Measurements from ENCODE around the gene MB. TPM values are rescaled to one million over a fixed set of nuclear protein-coding genes. Genes with fewer than 3 reads are reported as not detected.

Gene MB
- total and polyA plus RNA-seq, 2 donors (not counting 1 experiment from before 2014, with no cell fraction given): not detected

DNA sequence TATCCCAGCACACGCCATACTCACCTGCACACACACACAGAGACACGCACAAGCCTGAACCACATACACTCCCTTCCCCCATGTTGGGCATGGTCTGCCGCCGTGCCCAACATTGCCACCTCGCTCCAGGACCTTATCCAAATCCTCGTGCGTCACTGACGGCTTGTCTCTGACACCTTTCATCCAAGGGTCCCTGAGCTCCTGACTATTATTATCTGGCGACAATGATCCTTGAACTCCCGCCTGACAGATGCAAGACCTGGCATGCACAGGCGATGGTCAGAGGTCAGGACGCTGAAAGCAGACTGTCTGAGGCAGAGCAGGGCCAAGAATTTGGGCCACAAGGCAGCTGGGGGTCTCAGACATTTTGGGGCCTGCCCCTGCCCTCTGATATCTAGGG, 4.2 kb downstream of the MB start:
- no peaks in the 10 kb centered on the region for H3K36me3 ChIP-seq (replicated peaks in 1 of 2; ENCODE audit: control extremely low read depth in 1 of 2, control insufficient read depth in 1 of 2, extremely low read depth in 1 of 2, insufficient read depth in 2 of 2, low read length in 1 of 2)
- peaks cover 10% of the 10 kb centered on the region for H3K4me1 Mint-ChIP-seq
- no peak overlapping the region for H3K9ac ChIP-seq (ENCODE audit: low read length)
- DNase-seq (no peak), ATAC-seq (ENCODE audit: low read depth) (no peak)
- H3K27ac ChIP-seq (ENCODE audit: low read length in 2 of 2): no peak overlapping the region
- intact Hi-C loops (cut with micrococcal nuclease): no loop called here
- no peak overlapping the region for H3K27ac Mint-ChIP-seq
- no peak overlapping the region for H3K4me3 Mint-ChIP-seq
- ChIA-PET POLR2A (no interaction called here), CTCF (interaction anchor here (3.3 kb wide), 1 partner anchor 8 kb away, joined by 18 read pairs; no protein-coding TSS in a partner anchor)
- no peaks in the 10 kb centered on the region for H3K9me3 Mint-ChIP-seq (ENCODE audit: insufficient read depth)
- peaks cover 10 to 13% of the 10 kb centered on the region in 2 donors for H3K4me1 ChIP-seq (ENCODE audit: control insufficient read depth in 2 of 2, insufficient read depth in 2 of 2, low read length in 2 of 2)
- peaks cover 0 to 10% (median 0%) of the 10 kb centered on the region in 4 experiments for H3K27me3 ChIP-seq (replicated peaks in 1 of 4; ENCODE audit: control extremely low read depth in 1 of 4, control insufficient read depth in 3 of 4, insufficient read depth in 4 of 4, low read length in 3 of 4)
- H3K9me3 ChIP-seq (ENCODE audit: control extremely low read depth in 1 of 3, control insufficient read depth in 2 of 3, insufficient read depth in 1 of 3, low read length in 2 of 3): peaks cover 0 to 1% (median 0%) of the 10 kb centered on the region in 3 donors
- H3K79me2 ChIP-seq (ENCODE audit: control insufficient read depth, insufficient read depth, low read length): no peaks in the 10 kb centered on the region
- no peak overlapping the region for H3K4me2 ChIP-seq (replicated peaks; ENCODE audit: low read depth, low read length, poor library complexity, severe bottlenecking)
- H2AFZ ChIP-seq (ENCODE audit: insufficient read depth, low read depth, low read length, poor library complexity, severe bottlenecking): no peak overlapping the region
- no peak overlapping the region for H3K4me3 ChIP-seq (ENCODE audit: control extremely low read depth in 1 of 5, extremely low read depth in 1 of 5, insufficient read depth in 1 of 5, low read depth in 2 of 5, low read length in 4 of 5)
- no peaks in the 10 kb centered on the region for H4K20me1 ChIP-seq (ENCODE audit: control insufficient read depth, insufficient read depth, low read length, poor library complexity, severe bottlenecking)
- TF ChIP-seq CTCF (IDR thresholded peaks at IDR 0.05): no peak
- no peak for TF ChIP-seq EZH2 (IDR thresholded peaks at IDR 0.05; ENCODE audit: borderline replicate concordance, insufficient read depth, low read depth, low read length, poor library complexity, severe bottlenecking)
- WGBS (ENCODE audit: insufficient coverage): 95% methylated on average over 12 of the region's 12 CpGs
- H3K27me3 Mint-ChIP-seq: peaks cover 10% of the 10 kb centered on the region

DNA sequence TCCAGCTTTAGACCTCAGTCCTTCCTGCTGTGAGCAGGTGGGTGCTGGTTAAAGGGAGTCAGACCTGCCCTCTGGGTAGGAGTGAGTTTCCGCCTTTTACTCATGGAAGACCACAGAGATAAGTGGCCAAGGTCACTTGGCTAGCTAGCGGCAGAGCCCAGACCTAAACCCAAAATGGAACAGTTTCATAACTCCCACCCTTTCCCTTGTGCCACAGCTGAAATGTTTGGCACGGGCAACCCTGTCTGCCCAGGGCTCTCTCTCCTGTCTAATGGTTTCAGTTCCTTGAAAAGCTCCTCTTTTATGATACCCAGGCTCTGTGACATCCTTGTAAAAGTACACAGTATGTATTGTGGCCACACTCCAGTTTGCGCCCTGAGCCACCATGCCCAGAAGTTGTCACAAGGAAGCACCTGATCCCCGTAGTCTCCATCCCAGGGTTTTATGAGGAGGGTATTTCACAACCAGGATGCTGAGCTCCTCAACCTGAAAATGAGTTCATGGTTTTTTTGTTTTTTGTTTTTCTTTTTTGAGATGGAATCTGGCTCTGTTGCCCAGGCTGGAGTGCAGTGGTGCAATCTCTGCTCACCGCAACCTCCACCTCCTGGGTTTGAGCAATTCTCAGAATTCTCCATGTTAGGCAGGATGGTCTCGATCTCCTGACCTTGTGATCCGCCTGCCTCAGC, 5.1 kb downstream of the MB start:
- peaks cover 10% of the 10 kb centered on the region for H3K4me1 Mint-ChIP-seq
- no peak for TF ChIP-seq CTCF (IDR thresholded peaks at IDR 0.05)
- no peak for TF ChIP-seq EZH2 (IDR thresholded peaks at IDR 0.05; ENCODE audit: borderline replicate concordance, insufficient read depth, low read depth, low read length, poor library complexity, severe bottlenecking)
- no peak overlapping the region for H3K9ac ChIP-seq (ENCODE audit: low read length)
- ChIA-PET POLR2A (no interaction called here), CTCF (interaction anchor here (2.0 to 3.3 kb wide), 2 partner anchors 9 to 262 kb away, joined by 6 to 18 read pairs; no protein-coding TSS in a partner anchor)
- peaks cover 10 to 13% of the 10 kb centered on the region in 2 donors for H3K4me1 ChIP-seq (ENCODE audit: control insufficient read depth in 2 of 2, insufficient read depth in 2 of 2, low read length in 2 of 2)
- H3K4me3 ChIP-seq (ENCODE audit: control extremely low read depth in 1 of 5, extremely low read depth in 1 of 5, insufficient read depth in 1 of 5, low read depth in 2 of 5, low read length in 4 of 5): no peak overlapping the region
- no peaks in the 10 kb centered on the region for H3K36me3 ChIP-seq (replicated peaks in 1 of 2; ENCODE audit: control extremely low read depth in 1 of 2, control insufficient read depth in 1 of 2, extremely low read depth in 1 of 2, insufficient read depth in 2 of 2, low read length in 1 of 2)
- intact Hi-C loops (cut with micrococcal nuclease): no loop called here
- H3K9me3 ChIP-seq (ENCODE audit: control extremely low read depth in 1 of 3, control insufficient read depth in 2 of 3, insufficient read depth in 1 of 3, low read length in 2 of 3): peaks cover 0 to 2% (median 0%) of the 10 kb centered on the region in 3 donors
- H3K79me2 ChIP-seq (ENCODE audit: control insufficient read depth, insufficient read depth, low read length): no peaks in the 10 kb centered on the region
- peak overlapping the region; percentile 5 for H3K4me2 ChIP-seq (replicated peaks; ENCODE audit: low read depth, low read length, poor library complexity, severe bottlenecking)
- 48% methylated on average over 6 of the region's 8 CpGs for WGBS (ENCODE audit: insufficient coverage)
- DNase-seq: no peak
- H3K27me3 Mint-ChIP-seq: peaks cover 16% of the 10 kb centered on the region
- no peak for ATAC-seq (ENCODE audit: low read depth)
- no peak overlapping the region for H3K4me3 Mint-ChIP-seq
- H4K20me1 ChIP-seq (ENCODE audit: control insufficient read depth, insufficient read depth, low read length, poor library complexity, severe bottlenecking): no peaks in the 10 kb centered on the region
- peaks cover 0 to 17% (median 0%) of the 10 kb centered on the region in 4 experiments for H3K27me3 ChIP-seq (replicated peaks in 1 of 4; ENCODE audit: control extremely low read depth in 1 of 4, control insufficient read depth in 3 of 4, insufficient read depth in 4 of 4, low read length in 3 of 4)
- H2AFZ ChIP-seq (ENCODE audit: insufficient read depth, low read depth, low read length, poor library complexity, severe bottlenecking): peak overlapping the region; percentile 10
- no peak overlapping the region for H3K27ac ChIP-seq (ENCODE audit: low read length in 2 of 2)
- H3K9me3 Mint-ChIP-seq (ENCODE audit: insufficient read depth): no peaks in the 10 kb centered on the region
- H3K27ac Mint-ChIP-seq: no peak overlapping the region
